ENCODE data around the gene EDA.

DNA sequence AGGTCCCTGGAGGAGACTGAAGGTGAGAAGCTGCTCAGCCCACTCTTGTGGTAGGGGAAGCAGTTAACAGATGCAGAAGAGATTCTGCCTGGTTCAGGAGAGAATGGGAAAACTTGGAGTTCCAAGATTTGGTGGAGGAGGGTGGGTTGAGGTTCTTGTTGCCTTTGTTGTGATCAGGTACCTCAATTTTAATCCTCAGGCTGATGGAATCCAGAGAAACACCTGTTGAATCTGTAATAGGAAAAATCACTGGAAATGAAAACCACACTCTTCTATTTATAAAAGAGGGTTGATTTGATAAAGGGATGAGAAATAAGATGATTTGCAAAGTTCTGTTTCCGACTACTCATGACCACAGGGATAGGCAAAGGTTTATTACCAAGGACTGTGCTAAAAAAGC lies 132.1 kb downstream of the EDA start:
- TF ChIP-seq EZH2 (IDR thresholded peaks at IDR 0.05; ENCODE audit: low read length, unreplicated experiment) (no peak), EZH2phosphoT487 (IDR thresholded peaks at IDR 0.05; ENCODE audit: borderline replicate concordance, low read length) (no peak)

All from PC-3 (cell line).